ENCODE results near the gene BAZ2B. TPM values are rescaled to one million over a fixed set of nuclear protein-coding genes. Genes with fewer than 3 reads are reported as not detected.

The BAZ2B gene
- total RNA-seq, 2 donors from 2014 or later: 11.6 to 17.0 TPM

DNA sequence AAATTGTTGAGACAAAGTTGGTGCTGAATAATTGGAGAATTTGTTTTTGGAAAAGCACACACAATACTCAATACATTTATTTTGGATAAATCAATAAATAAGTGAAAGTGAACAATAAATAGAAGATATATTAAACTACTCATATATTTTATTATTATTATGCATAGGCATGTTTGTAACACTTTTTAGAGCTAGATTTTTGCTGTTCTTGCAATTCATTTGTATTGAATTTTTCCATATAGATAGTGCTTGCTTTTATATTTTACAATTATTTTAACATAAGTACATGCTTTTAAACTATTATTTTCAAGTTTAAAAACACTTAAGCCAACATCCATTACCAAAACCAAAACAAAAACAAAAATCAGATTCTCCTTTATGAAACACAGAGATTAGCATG is 43.9 kb downstream of the BAZ2B start:
- ATAC-seq (replicated peaks): no peak
- Mint-ChIP-seq H3K27ac (no peak overlapping the region), H3K9me3 (peaks cover 4% of the 10 kb centered on the region), H3K27me3 (no peaks in the 10 kb centered on the region), H3K36me3 (ENCODE audit: low read depth) (no peaks in the 10 kb centered on the region), H3K4me3 (no peak overlapping the region), H3K4me1 (no peaks in the 10 kb centered on the region)

DNA sequence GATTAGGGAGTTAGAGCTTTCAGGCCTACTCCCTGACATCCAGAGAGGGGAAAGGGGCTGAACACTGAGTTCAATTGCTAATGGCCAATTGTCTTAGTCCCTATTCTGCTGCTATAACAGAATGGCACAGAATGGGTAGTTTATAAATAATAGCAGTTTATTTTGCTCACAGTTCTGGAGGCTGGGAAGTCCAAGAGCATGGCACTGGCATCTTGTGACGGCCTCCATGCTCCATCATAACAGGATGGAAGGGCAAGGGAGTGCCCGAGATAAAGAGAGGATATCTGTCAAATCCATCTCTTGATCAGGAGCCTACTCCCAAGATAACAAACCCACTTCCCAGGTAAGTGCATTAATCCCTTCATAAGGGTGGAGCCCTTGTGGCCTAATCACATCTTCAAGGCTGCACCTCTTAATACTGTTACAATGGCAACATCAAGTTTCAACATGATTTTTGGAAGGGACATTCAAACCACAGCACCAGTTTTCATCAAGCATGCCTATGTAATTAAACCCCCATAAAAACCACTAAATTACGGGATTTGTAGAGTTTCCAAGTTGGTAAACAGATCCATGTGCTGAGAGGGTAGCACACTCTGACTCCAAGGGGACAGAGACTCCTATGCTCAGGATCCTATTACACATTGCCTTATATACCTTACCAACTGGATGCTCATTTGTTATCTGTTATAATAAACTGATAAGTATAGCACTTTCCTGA is 44.6 kb downstream of the BAZ2B start:
- no peaks in the 10 kb centered on the region for H3K36me3 Mint-ChIP-seq (ENCODE audit: low read depth)
- H3K4me1 Mint-ChIP-seq: no peaks in the 10 kb centered on the region
- H3K9me3 Mint-ChIP-seq: peaks cover 4% of the 10 kb centered on the region
- no peak overlapping the region for H3K4me3 Mint-ChIP-seq
- no peak for ATAC-seq (replicated peaks)
- H3K27me3 Mint-ChIP-seq: no peaks in the 10 kb centered on the region
- no peak overlapping the region for H3K27ac Mint-ChIP-seq

DNA sequence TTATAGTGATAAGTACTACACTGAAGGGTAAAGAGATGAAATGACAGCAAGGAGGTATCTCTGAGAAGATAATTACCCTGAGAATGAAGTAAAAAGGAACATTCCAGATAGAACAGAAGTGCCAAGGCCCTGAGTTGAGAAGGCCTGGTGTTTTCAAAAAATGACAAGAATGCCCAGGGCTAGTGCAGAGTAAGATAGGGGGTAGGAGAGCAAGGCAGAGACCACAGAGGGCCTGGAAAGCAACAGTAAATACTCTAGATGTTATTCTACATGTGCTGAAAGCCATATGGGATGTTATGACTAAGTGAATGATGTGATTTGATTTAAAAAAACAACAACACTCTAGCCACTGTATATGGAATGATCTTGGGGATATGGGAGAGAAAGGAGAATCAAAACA is 52.3 kb downstream of the BAZ2B start:
- Mint-ChIP-seq H3K27me3 (no peaks in the 10 kb centered on the region), H3K4me3 (no peak overlapping the region), H3K4me1 (no peaks in the 10 kb centered on the region), H3K9me3 (no peaks in the 10 kb centered on the region), H3K27ac (no peak overlapping the region), H3K36me3 (ENCODE audit: low read depth) (no peaks in the 10 kb centered on the region)
- no peak for ATAC-seq (replicated peaks)

DNA sequence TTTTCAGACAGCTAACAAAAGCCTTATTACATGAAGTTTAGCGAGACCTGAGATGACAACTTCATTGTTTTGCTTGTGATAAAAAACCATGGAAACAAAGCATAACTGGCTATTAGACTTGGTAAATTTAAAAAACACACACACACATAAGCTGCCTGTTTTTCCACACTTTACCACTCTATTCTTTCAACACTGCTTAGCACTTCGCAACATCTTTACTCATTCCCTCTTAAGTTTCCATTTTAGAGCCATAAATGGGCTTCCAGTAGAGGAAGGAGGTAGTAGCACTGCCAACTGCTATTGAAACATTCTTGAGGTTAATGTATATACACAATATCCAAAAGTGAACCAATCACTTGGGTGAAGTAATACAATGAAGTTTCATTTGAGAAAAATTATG is 54.1 kb downstream of the BAZ2B start:
- Mint-ChIP-seq H3K9me3 (no peaks in the 10 kb centered on the region), H3K4me3 (no peak overlapping the region), H3K36me3 (ENCODE audit: low read depth) (no peaks in the 10 kb centered on the region), H3K27ac (no peak overlapping the region), H3K4me1 (no peaks in the 10 kb centered on the region), H3K27me3 (no peaks in the 10 kb centered on the region)
- ATAC-seq (replicated peaks): no peak

DNA sequence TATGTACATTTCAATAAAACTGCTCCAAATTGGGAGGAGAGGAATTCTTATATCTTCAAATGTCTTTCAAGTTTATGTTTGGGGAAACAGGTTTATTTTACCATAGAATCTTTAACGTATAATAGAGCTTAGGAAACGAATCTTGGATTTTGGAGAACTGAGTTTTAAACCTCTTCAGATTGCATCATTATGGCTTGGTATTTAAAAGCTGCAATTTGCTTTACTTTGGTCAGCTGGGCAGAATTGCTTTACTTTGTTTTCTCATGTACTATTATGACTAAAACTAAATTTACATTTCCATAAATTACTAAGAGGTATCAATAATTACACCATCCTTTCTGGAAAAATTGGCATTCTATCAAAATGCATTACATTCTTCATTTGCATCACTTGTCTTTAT is 54.6 kb downstream of the BAZ2B start:
- no peaks in the 10 kb centered on the region for H3K36me3 Mint-ChIP-seq (ENCODE audit: low read depth)
- no peaks in the 10 kb centered on the region for H3K27me3 Mint-ChIP-seq
- no peak for ATAC-seq (replicated peaks)
- H3K4me1 Mint-ChIP-seq: no peaks in the 10 kb centered on the region
- H3K9me3 Mint-ChIP-seq: no peaks in the 10 kb centered on the region
- no peak overlapping the region for H3K27ac Mint-ChIP-seq
- no peak overlapping the region for H3K4me3 Mint-ChIP-seq

DNA sequence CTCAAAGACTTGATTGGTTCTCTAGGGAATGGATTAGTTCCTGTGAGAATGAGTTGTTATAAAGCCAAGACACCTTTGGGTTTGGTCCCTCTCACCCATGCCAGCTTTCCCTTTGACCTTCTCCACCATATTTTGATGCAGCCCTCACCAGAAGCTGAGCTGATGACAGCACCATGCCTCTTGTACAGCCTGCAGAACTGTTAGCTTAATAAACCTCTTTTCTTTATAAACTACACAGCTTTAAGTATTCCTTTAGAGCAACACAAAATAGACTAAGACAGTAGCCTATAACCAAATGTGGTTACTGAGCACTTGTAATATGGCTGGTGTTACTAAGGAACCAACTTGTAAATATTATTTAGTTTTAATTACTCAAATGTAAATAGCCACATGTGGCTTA is 55.1 kb downstream of the BAZ2B start:
- H3K36me3 Mint-ChIP-seq (ENCODE audit: low read depth): no peaks in the 10 kb centered on the region
- no peaks in the 10 kb centered on the region for H3K27me3 Mint-ChIP-seq
- H3K9me3 Mint-ChIP-seq: no peaks in the 10 kb centered on the region
- H3K27ac Mint-ChIP-seq: no peak overlapping the region
- no peak overlapping the region for H3K4me3 Mint-ChIP-seq
- H3K4me1 Mint-ChIP-seq: no peaks in the 10 kb centered on the region
- no peak for ATAC-seq (replicated peaks)

DNA sequence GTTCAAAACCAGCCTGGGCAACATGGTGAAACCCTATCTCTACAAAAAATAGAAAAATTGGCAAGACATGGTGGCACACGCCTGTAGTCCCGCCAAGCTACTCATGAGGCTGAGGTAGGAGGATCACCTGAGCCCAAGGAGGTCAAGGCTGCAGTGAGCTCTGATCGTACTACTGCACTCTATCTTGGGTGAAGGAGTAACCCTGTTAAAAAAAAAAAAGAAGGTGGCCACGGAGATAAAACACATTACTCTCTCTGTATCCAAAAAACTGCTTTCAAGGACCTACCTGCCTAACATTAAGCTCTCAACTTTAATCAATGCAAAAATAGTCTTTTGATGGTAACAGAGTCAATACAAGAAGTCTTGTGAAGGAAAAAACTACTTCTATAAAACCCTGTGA is 57.3 kb downstream of the BAZ2B start:
- Mint-ChIP-seq H3K9me3 (no peaks in the 10 kb centered on the region), H3K27me3 (no peaks in the 10 kb centered on the region), H3K4me1 (no peaks in the 10 kb centered on the region), H3K4me3 (no peak overlapping the region), H3K36me3 (ENCODE audit: low read depth) (no peaks in the 10 kb centered on the region), H3K27ac (no peak overlapping the region)
- ATAC-seq (replicated peaks): no peak

DNA sequence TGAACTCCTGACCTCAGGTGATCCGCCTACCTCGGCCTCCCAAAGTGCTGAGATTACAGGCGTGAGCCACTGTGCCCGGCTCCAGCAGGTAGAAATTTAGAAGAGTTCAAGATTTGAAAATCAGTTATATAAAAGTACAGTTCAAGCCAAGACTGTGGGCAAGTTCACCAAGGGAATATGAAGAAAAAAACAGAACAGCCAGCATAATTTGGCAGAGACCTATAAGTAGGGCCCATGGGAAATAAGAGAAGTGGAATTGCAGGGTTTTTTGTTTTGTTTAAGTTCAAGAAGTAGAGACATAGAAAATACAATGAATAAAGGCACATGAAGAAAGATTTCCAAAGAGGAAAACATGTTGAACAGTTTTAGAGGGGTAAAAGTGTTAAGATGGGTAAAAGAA is 57.9 kb downstream of the BAZ2B start:
- Mint-ChIP-seq H3K27ac (no peak overlapping the region), H3K27me3 (no peaks in the 10 kb centered on the region), H3K36me3 (ENCODE audit: low read depth) (no peaks in the 10 kb centered on the region), H3K9me3 (no peaks in the 10 kb centered on the region), H3K4me3 (no peak overlapping the region), H3K4me1 (no peaks in the 10 kb centered on the region)
- ATAC-seq (replicated peaks): no peak

DNA sequence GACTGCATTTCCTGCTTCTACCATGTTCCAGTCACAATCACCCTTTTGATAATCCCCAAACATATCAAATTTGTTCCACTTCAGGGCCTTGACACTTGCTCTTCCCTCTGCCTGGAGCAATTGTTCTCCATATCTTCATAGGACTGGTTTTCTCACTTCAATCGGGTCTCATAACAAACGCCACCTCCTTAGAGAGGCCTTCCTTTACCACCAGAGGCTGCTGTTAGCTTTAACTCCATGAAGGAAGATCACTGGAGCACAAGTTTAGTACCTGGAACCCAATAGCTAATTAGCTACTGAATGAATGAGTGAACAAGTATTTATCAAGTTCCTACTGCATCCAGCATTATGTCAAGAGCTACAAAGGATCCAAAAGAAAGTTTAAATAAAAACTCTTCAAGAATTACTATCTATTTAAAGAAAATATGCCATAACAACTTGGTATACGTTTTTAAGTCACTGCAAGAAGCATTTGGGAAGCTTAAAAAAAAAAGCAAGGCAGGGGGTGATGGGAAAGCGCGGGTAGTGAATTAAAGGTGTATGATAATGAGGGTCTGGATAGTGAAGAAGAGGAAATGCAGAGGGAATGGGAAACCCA is 58.8 kb downstream of the BAZ2B start:
- no peaks in the 10 kb centered on the region for H3K4me1 Mint-ChIP-seq
- H3K27ac Mint-ChIP-seq: no peak overlapping the region
- ATAC-seq (replicated peaks): no peak
- H3K27me3 Mint-ChIP-seq: no peaks in the 10 kb centered on the region
- no peaks in the 10 kb centered on the region for H3K36me3 Mint-ChIP-seq (ENCODE audit: low read depth)
- no peaks in the 10 kb centered on the region for H3K9me3 Mint-ChIP-seq
- no peak overlapping the region for H3K4me3 Mint-ChIP-seq

DNA sequence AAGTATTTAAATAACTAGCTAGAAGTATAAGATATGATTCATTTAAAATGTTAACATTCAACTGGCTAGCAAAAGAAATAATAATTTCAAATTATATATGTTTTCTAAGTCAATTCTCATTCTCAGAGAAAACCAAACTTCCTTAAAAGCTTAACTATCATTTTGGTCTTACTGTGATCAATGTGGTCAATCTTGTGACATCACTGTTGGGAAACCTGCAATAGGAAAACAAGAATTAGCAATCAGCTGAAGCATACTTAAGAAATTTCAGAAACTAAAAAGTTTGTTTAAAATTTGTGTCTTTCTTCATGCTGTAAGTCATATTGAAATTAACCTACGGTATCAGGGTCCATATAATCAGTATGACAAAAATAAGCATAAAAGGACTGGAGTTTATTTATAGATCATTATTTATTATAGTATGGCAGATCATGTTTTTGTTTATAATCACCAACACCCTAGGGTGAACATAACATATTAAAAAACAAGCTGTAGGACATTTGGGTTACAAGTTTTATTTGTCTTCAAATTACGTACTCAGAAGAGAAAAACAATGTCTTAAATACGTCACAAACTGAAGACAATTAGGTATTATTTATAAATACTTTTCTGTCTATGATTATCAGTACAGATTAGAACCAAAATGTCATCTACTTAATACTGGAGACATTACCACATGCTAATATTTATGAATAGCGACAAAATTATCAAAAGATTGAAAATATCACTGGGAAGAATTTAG is 60.5 kb downstream of the BAZ2B start:
- no peaks in the 10 kb centered on the region for H3K36me3 Mint-ChIP-seq (ENCODE audit: low read depth)
- no peak overlapping the region for H3K4me3 Mint-ChIP-seq

DNA sequence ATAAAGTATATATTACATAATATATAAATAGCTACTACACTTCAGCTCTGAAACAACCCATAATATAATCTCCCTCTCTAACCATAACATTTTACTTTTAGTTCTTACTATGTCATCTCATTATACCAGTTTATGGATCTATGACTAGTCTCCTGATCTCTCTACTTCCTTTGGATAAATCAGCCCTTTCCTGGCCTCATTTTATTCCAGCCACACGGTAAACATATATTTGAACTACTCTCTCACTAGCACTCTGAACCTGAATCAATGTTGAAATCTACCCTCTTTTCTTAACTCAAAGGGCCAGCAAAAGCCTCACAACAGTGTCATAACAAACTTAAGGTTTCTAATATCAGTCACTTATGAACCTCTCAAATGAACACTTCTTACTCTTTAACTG is 62.6 kb downstream of the BAZ2B start:
- H3K9me3 Mint-ChIP-seq: no peaks in the 10 kb centered on the region
- no peaks in the 10 kb centered on the region for H3K36me3 Mint-ChIP-seq (ENCODE audit: low read depth)
- H3K4me1 Mint-ChIP-seq: peaks cover 3% of the 10 kb centered on the region
- no peaks in the 10 kb centered on the region for H3K27me3 Mint-ChIP-seq
- no peak for ATAC-seq (replicated peaks)
- H3K27ac Mint-ChIP-seq: no peak overlapping the region
- no peak overlapping the region for H3K4me3 Mint-ChIP-seq

More for the DNA sequence above, 60.5 kb downstream of the BAZ2B start:
- Mint-ChIP-seq H3K9me3 (no peaks in the 10 kb centered on the region), H3K27ac (no peak overlapping the region), H3K4me1 (no peaks in the 10 kb centered on the region), H3K27me3 (no peaks in the 10 kb centered on the region)
- no peak for ATAC-seq (replicated peaks)

DNA sequence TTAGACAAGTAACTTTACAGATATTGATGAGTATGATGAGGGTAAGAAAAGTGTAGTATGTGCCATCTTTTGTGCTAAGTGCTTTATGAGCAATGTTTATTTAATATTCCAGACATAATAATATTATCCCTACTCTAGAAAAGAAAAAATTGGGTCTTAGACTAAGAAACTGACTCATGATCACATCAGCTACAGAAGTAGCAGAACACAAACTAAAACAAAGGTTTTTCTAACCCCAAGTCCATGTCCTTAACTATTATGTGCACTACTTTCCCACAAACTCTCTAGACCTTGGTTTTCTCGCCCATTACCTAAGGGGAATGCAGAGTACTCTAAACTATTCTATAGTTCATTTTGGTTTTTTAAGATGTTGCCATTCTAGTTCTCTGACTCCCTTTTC is 64.5 kb downstream of the BAZ2B start:
- Mint-ChIP-seq H3K4me3 (no peak overlapping the region), H3K4me1 (peaks cover 3% of the 10 kb centered on the region), H3K27ac (no peak overlapping the region), H3K27me3 (no peaks in the 10 kb centered on the region), H3K9me3 (no peaks in the 10 kb centered on the region), H3K36me3 (ENCODE audit: low read depth) (no peaks in the 10 kb centered on the region)
- ATAC-seq (replicated peaks): no peak

DNA sequence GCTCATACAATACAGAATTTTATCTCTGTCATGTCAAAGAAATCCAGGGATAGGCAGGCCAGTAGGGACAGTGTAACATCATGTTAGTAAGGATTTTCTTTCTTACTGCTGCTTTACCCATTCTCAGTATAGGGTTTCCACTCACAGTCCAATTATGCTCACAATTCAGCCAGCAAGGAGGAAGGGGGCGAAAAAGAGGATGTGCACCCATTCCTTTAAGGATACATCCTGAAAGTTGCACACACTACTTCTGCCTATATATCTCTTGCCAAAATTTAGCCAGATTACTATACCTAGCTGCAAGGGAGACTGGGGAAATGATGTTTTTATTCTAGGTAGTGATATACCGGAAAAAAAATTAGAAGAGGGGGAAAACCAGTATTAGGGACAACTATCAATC is 66.1 kb downstream of the BAZ2B start:
- ATAC-seq (replicated peaks): no peak
- Mint-ChIP-seq H3K27me3 (no peaks in the 10 kb centered on the region), H3K4me3 (no peak overlapping the region), H3K9me3 (no peaks in the 10 kb centered on the region), H3K36me3 (ENCODE audit: low read depth) (no peaks in the 10 kb centered on the region), H3K27ac (no peak overlapping the region), H3K4me1 (peaks cover 3% of the 10 kb centered on the region)

DNA sequence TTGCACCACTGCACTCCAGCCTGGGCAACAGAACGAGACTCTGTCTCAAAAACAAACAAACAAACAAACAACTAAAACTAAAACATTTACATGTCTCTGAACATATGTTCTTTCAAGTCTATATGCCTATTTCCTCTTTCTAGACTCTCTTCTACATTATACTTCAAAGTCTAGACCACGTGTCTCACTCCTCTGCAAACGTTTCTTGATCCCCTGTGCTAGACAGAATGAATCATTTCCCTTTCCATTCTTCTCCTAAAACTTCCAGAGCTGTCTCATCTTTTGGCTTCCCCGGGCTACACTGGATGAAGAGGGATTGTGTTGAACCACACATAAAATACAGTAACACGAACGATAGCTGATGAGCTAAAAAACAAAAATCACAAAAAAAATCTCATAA is 67.1 kb downstream of the BAZ2B start:
- H3K9me3 Mint-ChIP-seq: no peaks in the 10 kb centered on the region

More for the DNA sequence above, 67.1 kb downstream of the BAZ2B start:
- peaks cover 3% of the 10 kb centered on the region for H3K4me1 Mint-ChIP-seq
- no peaks in the 10 kb centered on the region for H3K27me3 Mint-ChIP-seq
- H3K4me3 Mint-ChIP-seq: no peak overlapping the region
- H3K36me3 Mint-ChIP-seq (ENCODE audit: low read depth): no peaks in the 10 kb centered on the region
- ATAC-seq (replicated peaks): no peak
- H3K27ac Mint-ChIP-seq: no peak overlapping the region
